NCI-H1417 (cell line): ENCODE data around the gene HOXC12.

Source experiments
- DNase-seq, 3 experiments: peaks; one replicate each; lab custom pipeline; 2025; lab: John Stamatoyannopoulos, UW

HOXC12 gene

DNA sequence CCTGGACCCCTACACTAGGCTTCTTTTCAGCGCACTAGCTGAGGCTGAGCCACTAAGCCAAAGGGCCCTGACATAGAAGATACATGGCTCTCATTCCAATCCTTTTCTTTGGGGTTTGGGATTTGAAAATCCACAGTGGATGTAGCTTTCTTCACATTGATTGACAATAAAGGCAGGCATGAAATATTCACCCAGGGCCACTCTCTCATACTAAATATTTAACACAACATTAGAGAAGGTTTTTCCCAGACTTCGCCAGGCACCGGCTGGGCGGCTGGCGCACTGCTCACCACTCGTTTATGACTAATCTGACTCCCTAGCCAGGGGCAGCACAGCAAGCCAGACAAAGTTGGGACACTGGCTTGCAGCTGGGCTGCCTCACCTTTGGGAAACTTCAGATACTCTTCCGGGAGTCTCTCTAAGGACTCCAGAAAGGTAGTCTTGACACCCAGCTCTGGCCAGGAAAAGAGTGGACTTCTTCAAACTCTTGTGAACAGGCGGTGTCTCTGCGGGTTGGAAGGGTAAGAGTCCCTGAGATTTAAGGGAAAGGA, 17.5 kb downstream of the HOXC12 start:
- no peak for DNase-seq

DNA sequence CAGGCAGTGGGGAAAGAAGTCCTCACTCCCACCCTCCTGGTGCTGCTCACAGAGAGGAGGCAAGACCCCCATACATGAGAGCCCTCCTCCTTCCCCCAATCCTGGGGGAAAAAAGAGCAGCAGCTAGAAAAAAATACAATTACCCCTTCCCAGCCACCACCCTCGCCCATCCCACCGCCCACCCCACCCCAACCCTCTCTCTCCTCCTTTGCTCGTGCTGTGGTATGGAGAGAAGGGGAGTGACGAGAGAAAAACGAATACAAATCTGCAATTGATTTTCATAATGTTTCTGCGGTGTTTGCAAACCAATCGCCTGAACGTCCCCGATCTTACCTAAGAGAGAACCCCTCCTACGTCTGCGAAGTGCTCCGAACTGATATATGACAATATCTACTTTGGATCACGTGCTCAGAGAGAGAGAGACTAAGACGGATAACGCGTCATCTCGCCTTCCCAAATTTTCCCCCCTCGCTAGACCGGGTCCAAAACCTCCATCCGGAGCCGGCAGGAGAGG, 18.1 kb downstream of the HOXC12 start, which contains the start of gene HOXC11:
TSS of gene HOXC11 (plus strand) at position 405 of the 514 bp plus-strand sequence. CDS start 116 bp downstream, outside the sequence.
- no peak for DNase-seq

DNA sequence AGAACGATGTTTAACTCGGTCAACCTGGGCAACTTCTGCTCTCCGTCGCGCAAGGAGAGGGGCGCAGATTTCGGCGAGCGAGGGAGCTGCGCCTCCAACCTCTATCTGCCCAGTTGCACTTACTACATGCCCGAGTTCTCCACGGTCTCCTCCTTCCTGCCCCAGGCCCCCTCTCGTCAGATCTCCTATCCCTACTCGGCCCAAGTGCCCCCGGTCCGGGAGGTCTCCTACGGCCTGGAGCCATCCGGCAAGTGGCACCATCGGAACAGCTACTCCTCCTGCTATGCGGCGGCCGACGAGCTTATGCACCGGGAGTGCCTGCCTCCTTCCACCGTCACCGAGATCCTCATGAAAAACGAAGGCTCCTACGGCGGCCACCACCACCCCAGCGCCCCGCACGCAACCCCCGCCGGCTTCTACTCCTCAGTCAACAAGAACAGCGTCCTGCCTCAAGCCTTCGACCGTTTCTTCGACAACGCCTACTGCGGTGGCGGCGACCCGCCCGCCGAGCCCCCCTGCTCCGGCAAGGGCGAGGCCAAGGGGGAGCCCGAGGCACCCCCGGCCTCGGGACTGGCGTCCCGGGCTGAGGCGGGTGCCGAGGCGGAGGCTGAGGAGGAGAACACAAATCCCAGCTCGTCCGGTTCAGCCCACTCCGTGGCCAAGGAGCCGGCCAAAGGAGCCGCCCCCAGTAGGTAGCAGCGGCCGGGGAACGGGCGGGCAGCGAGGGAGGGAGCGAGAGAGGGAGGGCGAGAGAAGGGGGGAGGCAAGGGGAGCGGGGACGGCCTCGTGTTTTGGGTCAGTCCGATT, 18.7 kb downstream of the HOXC12 start:
- peak in 1 of 3 experiments; percentile 47 for DNase-seq

DNA sequence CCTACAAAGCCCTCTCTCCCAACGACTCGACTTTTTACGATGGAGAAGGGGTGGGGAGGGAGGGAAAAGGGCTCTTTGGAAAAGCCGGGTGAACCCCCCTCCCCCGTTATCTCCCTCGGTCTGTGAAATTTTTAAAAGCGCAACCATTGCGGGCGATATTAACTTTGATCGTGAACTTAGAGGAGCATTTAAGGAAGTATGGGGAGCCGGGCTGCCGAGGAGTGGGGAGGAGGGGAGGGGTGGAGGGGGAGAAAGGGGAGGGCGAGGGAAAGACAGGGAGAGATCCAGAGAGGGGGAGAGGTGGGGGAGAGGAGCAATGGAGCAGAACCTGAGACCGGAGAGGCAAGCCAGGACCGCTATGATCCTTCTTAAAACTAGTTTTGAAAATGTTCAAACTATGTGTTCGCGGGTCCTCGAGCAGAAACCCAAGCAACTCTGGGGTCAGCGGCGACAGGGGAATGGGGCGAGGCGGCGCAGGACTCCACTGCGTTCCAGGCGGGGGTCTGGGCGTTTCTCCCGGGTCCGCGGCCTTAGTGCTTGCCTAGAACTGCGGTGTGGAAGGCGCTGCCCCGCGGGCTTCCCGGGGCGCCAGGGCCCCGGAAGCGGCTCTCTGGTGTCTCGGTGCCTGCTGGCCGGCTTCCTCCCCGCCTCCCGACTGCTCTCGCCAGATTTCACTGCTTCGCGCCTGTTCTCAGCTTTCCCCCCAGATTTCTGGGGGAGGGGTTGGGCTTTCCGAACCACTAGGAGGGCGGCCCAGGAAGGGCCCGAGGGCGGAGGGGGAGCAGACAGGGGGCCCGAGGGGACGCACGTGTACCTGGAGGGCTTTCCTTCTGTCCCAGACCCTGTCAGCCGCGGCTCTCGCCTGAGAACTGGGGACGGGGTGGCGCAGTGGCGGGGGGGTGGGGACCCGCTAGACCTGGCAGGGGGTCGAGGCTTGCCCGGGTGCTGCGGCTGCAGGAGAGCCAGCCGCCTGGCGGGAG, 19.7 kb downstream of the HOXC12 start, which contains the start of gene HOTAIR:
TSS of gene HOTAIR (minus strand) at position 871 of the 980 bp plus-strand sequence.
- DNase-seq = peak; percentile 51 to 71 (median 55)

DNA sequence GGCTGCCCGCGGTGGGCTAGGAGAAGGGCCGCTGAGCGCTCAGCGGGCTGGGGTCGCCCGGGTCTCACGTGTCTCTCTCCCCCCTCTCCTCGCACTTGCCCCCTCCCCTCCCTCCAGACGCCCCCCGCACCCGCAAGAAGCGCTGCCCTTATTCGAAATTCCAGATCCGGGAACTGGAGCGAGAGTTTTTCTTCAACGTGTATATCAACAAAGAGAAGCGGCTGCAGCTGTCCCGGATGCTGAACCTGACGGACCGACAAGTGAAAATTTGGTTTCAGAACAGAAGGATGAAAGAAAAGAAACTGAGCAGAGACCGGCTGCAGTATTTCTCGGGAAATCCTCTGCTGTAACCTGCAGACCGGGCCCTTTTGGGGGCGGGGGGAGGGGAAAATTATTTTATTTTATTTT, 20.4 kb downstream of the HOXC12 start:
- peak in 1 of 3 experiments; percentile 54 for DNase-seq

DNA sequence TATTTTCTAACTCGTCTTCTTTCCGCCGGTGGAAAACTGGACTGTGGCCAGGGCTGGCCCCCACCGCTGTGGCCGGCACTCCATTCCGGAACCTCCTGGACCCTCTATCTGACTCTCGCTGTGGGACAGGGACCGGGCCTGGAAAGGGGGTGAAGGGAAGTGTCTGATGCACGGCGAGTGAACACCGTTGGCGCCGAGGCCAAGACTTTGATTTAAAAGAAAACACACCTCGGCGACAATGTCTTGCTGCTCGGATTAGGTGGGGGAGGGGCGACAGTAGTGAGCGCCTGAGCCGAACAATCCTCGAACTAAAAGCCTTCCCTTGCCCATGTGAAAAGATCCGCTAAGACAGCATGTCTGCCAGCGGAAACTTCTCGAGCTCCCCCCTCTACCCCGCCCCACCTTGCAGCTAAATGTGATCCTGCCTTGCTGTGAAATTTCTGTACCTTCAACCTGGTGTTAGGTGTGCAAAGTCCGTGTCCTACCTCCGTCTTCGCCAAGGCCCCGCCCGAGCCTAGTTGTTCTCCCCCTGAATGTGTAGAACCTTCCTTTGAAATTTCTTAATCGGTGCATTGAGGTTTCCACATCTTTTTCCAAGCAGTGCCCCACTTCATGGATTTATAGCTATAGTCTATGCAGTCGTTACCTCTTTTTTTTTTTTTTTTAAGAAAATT, 20.9 kb downstream of the HOXC12 start:
- DNase-seq = no peak

DNA sequence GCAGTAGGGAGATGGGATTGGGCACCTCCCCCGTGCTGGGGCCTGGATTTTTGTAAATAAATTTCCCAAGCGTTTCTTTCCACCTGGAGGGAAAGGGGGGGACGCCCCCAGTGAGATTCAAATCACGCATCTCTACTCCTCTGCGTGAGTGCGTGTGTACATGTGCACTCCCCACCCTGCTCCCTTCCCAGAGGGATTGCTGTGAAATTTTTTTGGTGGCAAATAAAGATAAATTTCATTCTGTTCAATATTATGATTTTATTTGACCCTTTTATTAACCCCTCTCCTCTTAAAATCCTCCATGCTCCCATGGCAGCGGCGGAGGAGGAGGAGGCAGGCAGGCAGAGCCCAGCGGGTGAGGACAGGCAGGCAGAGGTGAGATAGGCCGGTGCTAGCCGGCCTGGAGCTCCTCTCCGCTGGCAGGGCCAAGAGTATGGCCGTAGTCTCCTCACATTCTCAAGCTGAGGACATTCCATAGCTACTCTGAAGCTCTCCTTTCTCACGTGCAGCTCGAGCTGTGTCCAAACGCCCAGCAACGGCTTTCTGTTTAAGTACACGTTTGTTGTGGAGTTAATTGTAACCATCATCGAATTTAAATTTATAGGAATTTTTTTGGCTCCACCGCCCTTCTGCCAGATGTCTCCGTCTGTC, 21.6 kb downstream of the HOXC12 start:
- DNase-seq = no peak

DNA sequence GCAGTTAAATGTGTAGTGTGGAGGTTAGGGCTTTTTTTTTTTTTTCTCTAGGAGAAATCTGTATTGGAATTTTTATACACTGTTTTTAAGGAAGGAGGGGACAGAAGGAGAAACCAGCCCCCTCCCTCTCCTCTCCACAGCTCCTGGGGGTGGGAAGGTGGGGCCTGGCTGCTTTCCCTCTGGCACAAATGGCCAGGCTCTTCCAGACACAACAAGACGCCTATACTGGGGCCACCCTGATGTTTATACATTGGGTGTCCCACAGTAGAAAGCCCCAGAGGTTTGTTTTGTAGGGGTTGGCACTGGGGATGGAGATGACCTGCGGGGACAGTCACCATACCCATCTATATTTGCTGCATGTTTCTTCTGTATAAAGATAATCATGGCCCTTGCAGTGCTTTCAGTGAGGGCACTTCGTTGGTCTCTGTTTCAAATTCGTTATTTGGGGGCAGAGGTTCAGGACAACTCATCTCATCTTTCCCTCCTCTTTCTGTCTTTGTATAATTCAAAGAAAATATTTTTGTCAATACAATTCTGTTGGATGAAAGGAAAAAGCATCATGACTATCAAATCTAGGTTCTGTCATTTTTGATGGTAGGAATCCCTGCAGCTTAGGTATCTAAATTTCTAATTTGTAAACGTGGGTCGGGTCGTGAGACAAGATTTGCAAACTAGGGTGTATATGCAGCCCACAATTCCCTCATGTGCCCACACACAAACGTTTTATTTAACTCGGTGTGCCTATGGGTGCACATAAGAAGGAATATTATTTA, 22.3 kb downstream of the HOXC12 start:
- DNase-seq = no peak

DNA sequence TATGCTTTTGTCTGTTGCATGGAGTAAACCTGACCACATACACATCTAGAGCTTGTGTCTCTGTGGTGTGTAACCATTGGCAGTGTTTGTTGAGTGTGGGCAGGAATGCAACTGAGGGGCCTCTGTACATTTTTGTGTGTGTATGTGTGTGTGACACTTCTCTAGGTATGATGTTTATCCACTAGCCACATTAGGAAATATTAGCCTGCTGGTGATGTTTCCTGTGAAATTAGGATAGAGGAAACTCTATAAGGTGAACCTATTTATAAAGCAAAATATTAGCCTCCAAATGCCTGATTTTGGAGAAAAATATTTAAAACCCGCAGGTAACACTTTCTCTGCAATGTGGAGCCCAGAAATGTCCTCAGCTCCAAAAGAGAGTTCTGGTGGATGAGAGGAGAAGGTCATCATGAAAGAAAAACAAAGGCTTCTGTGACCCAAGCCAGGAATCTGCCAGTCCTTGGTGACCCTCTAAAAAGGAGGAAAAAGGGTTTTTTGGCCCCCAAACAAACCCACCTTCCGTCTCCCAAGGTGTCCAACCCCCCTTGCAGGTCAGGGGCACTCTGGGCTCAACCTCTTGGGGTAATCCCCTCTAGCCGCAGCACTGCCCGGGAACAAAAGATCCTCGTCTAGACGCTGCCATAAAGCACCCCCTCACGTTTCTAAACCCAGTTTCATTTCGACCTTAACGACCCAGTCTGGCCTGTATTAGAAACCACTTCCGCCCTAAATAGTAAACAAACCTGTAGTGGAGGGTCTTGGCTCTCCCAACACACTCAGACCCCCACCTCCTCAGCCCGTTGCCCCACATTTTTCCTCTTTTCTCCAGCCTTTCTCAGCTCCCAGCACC, 23.1 kb downstream of the HOXC12 start:
- no peak for DNase-seq

DNA sequence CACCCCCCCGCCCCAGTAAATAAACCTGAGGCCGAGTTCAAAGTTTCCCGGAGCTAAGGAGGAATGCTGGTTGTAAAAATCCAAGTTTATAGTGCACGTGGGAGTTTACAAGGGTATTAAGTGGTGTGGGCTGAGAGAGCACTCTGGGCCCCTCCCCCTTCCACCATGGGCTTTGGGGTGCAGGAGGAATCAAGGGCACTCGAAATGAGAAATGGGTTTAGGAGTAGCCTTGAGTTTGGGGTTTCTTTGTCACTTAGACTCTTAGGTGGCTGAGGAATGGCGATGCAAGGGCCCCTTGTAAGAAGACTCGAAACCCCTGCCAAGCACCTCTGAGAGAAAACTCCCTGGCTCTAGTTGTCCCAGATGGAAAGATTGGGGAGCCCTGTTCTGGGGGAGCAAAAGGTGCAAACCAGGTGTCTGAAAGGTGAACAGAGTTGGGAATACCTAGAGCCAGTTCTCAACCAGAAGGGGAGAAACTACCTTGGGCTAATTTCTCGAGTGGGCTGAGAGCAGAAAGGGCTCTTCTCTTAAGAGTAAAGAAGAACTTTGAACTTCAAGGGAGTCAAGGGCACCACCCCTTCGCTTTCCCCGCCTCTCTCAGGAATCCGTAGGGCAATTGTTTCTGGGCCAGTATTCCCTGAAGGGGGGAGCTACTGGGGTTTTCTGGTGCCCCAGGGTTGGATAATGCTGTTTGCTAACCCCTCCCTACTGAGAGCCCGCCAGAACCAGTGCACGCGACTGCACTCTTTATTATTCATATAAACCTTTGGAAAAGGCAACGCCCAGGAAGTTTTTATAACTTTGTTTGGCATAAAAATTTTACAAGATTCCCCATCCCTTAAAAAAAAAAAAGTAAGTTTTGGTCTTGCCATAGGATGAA, 24.0 kb downstream of the HOXC12 start:
- no peak for DNase-seq

DNA sequence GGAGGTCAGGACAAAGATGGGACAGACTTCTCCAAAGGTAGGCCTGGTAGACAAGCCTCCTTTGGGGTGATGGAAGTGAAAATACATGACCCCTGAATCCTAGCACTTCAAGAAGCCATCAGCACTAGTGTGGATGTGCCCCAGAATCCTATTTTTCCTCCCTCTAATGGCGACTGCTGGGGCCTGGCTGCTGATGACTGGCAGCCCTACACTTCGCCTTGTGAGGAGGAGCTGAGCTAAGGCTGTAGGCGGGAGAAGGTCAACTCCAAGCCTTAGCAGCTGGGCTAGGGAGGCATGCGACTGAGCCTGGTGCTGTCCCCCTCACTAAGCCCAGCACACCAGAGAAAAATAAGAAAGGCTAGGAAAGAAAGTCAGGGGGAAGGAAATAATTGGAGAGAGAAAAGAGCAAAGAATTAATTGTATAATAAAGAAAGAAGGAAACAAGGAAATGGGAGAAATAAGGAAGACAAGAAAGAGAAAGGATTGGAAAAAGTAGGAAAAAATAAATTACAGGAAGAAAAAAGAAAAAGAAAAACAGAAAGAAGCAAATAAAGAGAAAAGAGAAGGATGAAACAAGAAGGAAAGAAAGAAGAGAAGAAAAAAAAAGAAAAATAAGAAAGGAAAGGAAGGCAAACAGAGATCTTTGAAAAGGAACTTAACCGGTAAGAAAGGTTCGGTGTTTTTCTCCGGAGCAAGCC, 25.6 kb downstream of the HOXC12 start:
- DNase-seq = no peak

DNA sequence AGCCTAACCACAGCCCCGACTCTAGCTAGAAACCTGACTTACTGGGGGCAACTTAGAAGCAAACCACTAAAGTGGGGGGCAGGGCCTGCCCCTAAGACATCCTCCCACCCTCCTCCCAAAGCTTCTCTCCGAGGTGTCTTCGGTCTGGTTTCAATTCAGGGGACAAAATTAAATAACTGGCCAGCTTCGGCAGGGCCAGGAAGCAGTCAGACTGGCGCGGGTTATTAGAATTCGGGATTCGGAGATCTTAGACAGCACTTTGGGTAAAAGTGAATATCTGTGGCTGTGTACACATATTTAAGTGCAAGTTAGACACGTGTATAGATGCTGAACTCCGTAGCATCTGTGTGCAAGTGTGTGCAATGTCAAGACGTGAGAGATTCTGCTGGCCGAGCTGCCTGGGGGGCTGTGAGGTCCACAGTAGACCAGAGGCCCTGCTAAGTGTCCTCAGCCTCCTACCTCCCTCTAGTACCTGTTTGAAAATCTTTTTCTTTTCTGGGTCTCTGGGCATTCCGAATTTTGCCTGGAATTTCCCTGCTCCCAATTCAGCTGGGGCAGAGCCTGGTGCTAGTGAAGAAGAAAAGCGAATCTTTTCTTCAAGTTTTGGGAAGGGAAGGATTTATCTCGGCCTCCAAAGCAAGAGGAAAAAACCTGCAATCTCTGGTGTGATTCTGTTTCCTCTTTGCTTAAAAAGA, 26.2 kb downstream of the HOXC12 start:
- no peak for DNase-seq

DNA sequence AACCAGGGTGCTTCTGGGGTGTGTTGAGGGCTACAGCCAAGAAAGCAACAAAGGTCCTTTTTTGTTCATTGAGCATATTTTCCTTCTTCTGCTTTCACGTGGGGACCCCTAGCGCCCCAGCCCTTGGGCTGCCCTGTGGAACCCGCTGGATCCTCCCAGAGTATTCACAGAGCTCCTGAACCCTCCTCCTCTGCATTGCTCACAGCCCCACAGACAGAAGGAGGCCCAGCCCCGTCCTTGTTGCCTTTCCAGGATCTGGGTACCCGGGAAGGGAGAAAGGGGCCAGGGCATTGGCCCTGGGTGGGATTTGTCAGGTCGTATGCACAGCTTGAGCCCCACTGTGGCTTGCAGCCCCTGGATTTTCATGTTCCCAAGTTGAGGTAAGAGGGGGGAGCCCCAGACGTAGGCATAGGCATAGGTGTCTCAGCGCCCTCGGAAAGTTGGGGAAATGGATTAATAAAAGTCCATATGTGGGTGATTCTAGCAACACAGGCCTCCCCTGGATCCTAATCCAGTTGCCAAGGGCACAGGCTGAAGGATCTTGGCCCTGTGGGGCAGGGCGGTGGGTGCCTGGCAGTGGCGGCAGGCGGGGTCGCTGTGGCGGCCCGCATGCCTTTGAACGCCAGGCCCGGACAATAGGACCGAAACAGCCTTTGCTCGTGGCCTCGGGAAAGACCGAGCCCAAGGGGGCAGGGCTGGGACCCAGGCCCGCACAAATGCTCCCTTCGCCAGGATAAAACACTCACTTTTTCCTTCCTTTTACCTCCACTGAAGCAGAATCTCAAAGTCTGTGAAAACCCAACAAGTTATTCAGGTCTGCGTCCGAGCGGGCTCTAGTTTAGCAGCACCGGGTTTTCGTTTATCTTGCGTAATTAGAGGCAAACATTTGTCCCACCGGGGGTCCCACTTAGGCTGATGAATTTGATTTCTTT, 27.2 kb downstream of the HOXC12 start:
- DNase-seq = no peak

DNA sequence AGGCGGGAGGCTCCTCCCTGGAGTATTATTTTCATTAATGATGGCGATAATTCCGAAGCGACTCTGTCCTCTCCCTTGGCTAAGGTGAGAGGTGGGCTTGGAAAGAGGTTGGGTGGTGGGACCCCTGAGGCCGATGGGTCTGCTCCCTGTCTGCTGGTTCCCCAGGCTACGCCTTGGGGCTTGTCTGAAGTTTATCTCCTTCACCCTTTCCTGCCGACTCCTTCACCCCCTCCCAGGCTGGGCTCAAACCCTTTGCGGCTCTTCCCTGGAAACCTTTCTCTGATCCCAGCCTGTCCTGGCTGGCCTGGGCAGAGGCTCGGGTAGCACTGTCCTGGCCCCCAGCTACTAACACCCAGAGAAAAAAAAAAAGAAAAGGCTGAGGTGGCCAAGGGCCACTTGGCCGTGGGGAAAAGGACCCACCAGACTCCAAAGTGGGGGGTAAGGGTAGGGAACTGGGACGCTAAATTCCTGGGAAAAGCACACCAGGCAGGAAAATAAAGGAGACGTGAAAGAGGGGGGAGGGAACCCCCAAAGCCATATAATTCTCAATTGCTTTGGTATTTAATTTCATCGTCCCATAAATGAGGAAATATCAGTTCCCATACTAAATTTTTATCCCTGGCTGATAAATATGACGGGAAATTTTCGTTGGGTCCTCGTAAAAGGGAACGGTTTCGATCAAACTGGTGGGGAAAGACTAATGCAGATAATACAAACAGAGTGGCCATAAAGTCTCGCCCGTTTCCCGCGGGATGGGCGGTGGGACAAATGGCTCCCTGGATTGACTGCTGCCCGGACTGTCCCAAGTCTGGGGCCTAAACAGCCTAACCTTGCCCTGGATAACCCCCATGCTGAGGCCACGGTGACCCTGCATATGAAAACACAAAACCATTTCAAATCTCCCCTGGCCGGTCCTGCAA, 28.2 kb downstream of the HOXC12 start:
- no peak for DNase-seq

DNA sequence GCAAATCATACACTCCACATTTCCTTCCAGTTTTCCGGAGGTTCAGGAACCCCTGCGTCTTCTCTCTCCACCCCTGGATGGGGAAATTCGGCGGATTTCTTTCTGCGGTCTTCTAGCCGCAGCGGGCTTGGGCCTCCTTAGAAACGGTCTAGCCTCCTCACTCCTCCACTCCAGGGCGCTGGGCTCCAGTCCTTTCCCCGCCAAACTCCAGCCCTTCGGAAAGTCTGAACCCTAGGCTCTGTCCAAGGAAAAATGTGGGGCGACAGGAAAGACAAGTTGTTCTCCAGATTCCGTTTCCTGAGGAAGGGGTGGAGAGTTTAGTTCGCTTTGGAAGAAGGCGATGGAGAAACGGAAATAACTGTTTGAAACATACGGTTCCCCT, 28.9 kb downstream of the HOXC12 start:
- DNase-seq = no peak
